ENCODE measurements around the gene SYNJ2BP.
"Not testable (repeated sequence)": the region's sequence is repeated elsewhere in the genome, so short reads cannot be mapped to it uniquely, and the experiment has no call there.

The SYNJ2BP gene

GRCh38 chr14:70416338-70416724 is 559 bp downstream of the SYNJ2BP start:
- Histone ChIP-seq H3K36me3 (ENCODE audit: control insufficient read depth, insufficient read depth, low read length) (no peaks in the 10 kb centered on the region), H3K27me3 (ENCODE audit: insufficient read depth, low read length, poor library complexity) (no peaks in the 10 kb centered on the region), H2BK15ac (replicated peaks; ENCODE audit: low read depth) (no peak overlapping the region), H3K4me2 (ENCODE audit: low read length) (peak overlapping the region; percentile 83), H4K8ac (ENCODE audit: low read depth, low read length) (no peak overlapping the region), H3K4me1 (ENCODE audit: control insufficient read depth, low read depth, low read length) (peaks cover 3% of the 10 kb centered on the region), H3K27ac (ENCODE audit: low read depth, low read length) (no peak overlapping the region), H3K18ac (ENCODE audit: low read length) (no peak overlapping the region), H2AK5ac (ENCODE audit: low read length) (no peak overlapping the region), H3K79me2 (ENCODE audit: control insufficient read depth, insufficient read depth, low read length) (peaks cover 9% of the 10 kb centered on the region), H3K4me3 (ENCODE audit: low read length) (peak overlapping the region; percentile 99), H3K23ac (ENCODE audit: low read length) (no peak overlapping the region), H4K5ac (ENCODE audit: low read length) (no peak overlapping the region), H3K9ac (ENCODE audit: low read length) (peak overlapping the region; percentile 91), H3K56ac (ENCODE audit: low read length) (peak overlapping the region; percentile 97), H2BK5ac (ENCODE audit: low read length) (no peak overlapping the region), H2BK120ac (ENCODE audit: low read depth, low read length) (no peak overlapping the region), H3K4ac (ENCODE audit: low read depth, low read length) (no peak overlapping the region), H3K79me1 (ENCODE audit: low read length) (peaks cover 9% of the 10 kb centered on the region)
- no peak for DNase-seq
- no CpG with 5 or more reads among the region's 9 CpGs for WGBS (ENCODE audit: extremely low coverage, insufficient coverage, low lambda C conversion rate)

- no peak overlapping the region for H2BK15ac ChIP-seq (replicated peaks; ENCODE audit: low read depth)
- H3K23ac ChIP-seq (ENCODE audit: low read length), result no peak overlapping the region
- no peak overlapping the region for H3K4ac ChIP-seq (ENCODE audit: low read depth, low read length)
- no peak overlapping the region for H3K18ac ChIP-seq (ENCODE audit: low read length)
- H3K36me3 ChIP-seq (ENCODE audit: control insufficient read depth, insufficient read depth, low read length), result no peaks in the 10 kb centered on the region
- H2BK5ac ChIP-seq (ENCODE audit: low read length), result no peak overlapping the region
- peaks cover 3% of the 10 kb centered on the region for H3K4me1 ChIP-seq (ENCODE audit: control insufficient read depth, low read depth, low read length)
- peak overlapping the region; percentile 60 for H3K56ac ChIP-seq (ENCODE audit: low read length)
- H4K5ac ChIP-seq (ENCODE audit: low read length), result no peak overlapping the region
- no peak overlapping the region for H3K9ac ChIP-seq (ENCODE audit: low read length)
- H3K27me3 ChIP-seq (ENCODE audit: insufficient read depth, low read length, poor library complexity), result no peaks in the 10 kb centered on the region
- H3K79me1 ChIP-seq (ENCODE audit: low read length), result peaks cover 9% of the 10 kb centered on the region
- H3K27ac ChIP-seq (ENCODE audit: low read depth, low read length), result no peak overlapping the region
- no peak overlapping the region for H3K4me3 ChIP-seq (ENCODE audit: low read length)
- no peak overlapping the region for H4K8ac ChIP-seq (ENCODE audit: low read depth, low read length)
- H2AK5ac ChIP-seq (ENCODE audit: low read length), result no peak overlapping the region
- peaks cover 9% of the 10 kb centered on the region for H3K79me2 ChIP-seq (ENCODE audit: control insufficient read depth, insufficient read depth, low read length)
- no peak overlapping the region for H2BK120ac ChIP-seq (ENCODE audit: low read depth, low read length)
- no peak for DNase-seq
- peak overlapping the region; percentile 34 for H3K4me2 ChIP-seq (ENCODE audit: low read length)
- no CpG with 5 or more reads among the region's 2 CpGs for WGBS (ENCODE audit: extremely low coverage, insufficient coverage, low lambda C conversion rate)
These were observed 1.1 kb downstream of the SYNJ2BP start for GRCh38 chr14:70415788-70416187.

GRCh38 chr14:70407621-70408020 is 9.3 kb downstream of the SYNJ2BP start:
- no peaks in the 10 kb centered on the region for H3K36me3 ChIP-seq (ENCODE audit: control insufficient read depth, insufficient read depth, low read length)
- no peak overlapping the region for H3K27ac ChIP-seq (ENCODE audit: low read depth, low read length)
- no peak overlapping the region for H3K4ac ChIP-seq (ENCODE audit: low read depth, low read length)
- H3K4me3 ChIP-seq (ENCODE audit: low read length), result no peak overlapping the region
- H3K4me2 ChIP-seq (ENCODE audit: low read length), result no peak overlapping the region
- 100% methylated on average over 1 of the region's 4 CpGs for WGBS (ENCODE audit: extremely low coverage, insufficient coverage, low lambda C conversion rate)
- DNase-seq, result no peak
- H3K27me3 ChIP-seq (ENCODE audit: insufficient read depth, low read length, poor library complexity), result no peaks in the 10 kb centered on the region
- H3K18ac ChIP-seq (ENCODE audit: low read length), result no peak overlapping the region
- peaks cover 6% of the 10 kb centered on the region for H3K79me1 ChIP-seq (ENCODE audit: low read length)
- peaks cover 5% of the 10 kb centered on the region for H3K79me2 ChIP-seq (ENCODE audit: control insufficient read depth, insufficient read depth, low read length)
- no peak overlapping the region for H2BK5ac ChIP-seq (ENCODE audit: low read length)
- H3K9ac ChIP-seq (ENCODE audit: low read length), result no peak overlapping the region
- H3K23ac ChIP-seq (ENCODE audit: low read length), result no peak overlapping the region
- no peak overlapping the region for H2BK15ac ChIP-seq (replicated peaks; ENCODE audit: low read depth)
- H3K4me1 ChIP-seq (ENCODE audit: control insufficient read depth, low read depth, low read length), result peaks cover 3% of the 10 kb centered on the region
- no peak overlapping the region for H2AK5ac ChIP-seq (ENCODE audit: low read length)
- H3K56ac ChIP-seq (ENCODE audit: low read length), result no peak overlapping the region
- H4K5ac ChIP-seq (ENCODE audit: low read length), result no peak overlapping the region
- H4K8ac ChIP-seq (ENCODE audit: low read depth, low read length), result no peak overlapping the region
- no peak overlapping the region for H2BK120ac ChIP-seq (ENCODE audit: low read depth, low read length)

- H3K79me2 ChIP-seq (ENCODE audit: control insufficient read depth, insufficient read depth, low read length); H3K4me3 ChIP-seq (ENCODE audit: low read length); H3K36me3 ChIP-seq (ENCODE audit: control insufficient read depth, insufficient read depth, low read length); H3K4ac ChIP-seq (ENCODE audit: low read depth, low read length); H2BK15ac ChIP-seq (replicated peaks; ENCODE audit: low read depth); H2AK5ac ChIP-seq (ENCODE audit: low read length); H2BK120ac ChIP-seq (ENCODE audit: low read depth, low read length); H3K18ac ChIP-seq (ENCODE audit: low read length); H4K8ac ChIP-seq (ENCODE audit: low read depth, low read length); DNase-seq; H2BK5ac ChIP-seq (ENCODE audit: low read length); H3K56ac ChIP-seq (ENCODE audit: low read length); H3K79me1 ChIP-seq (ENCODE audit: low read length); H4K5ac ChIP-seq (ENCODE audit: low read length); H3K4me2 ChIP-seq (ENCODE audit: low read length); H3K23ac ChIP-seq (ENCODE audit: low read length); H3K27me3 ChIP-seq (ENCODE audit: insufficient read depth, low read length, poor library complexity); H3K4me1 ChIP-seq (ENCODE audit: control insufficient read depth, low read depth, low read length); H3K27ac ChIP-seq (ENCODE audit: low read depth, low read length); H3K9ac ChIP-seq (ENCODE audit: low read length): not testable (repeated sequence)
- WGBS (ENCODE audit: extremely low coverage, insufficient coverage, low lambda C conversion rate), result no CpG with 5 or more reads among the region's 4 CpGs
These were observed 10.7 kb downstream of the SYNJ2BP start for GRCh38 chr14:70406216-70406615.

GRCh38 chr14:70403335-70403734 is 13.6 kb downstream of the SYNJ2BP start:
- WGBS (ENCODE audit: extremely low coverage, insufficient coverage, low lambda C conversion rate), result no CpG with 5 or more reads among the region's 4 CpGs
- not testable (repeated sequence) for H3K79me2 ChIP-seq (ENCODE audit: control insufficient read depth, insufficient read depth, low read length); H3K27ac ChIP-seq (ENCODE audit: low read depth, low read length)

GRCh38 chr14:70401643-70402042 is 15.2 kb downstream of the SYNJ2BP start:
- Histone ChIP-seq H3K27me3 (ENCODE audit: insufficient read depth, low read length, poor library complexity) (no peaks in the 10 kb centered on the region), H2AK5ac (ENCODE audit: low read length) (no peak overlapping the region), H3K79me1 (ENCODE audit: low read length) (peaks cover 2% of the 10 kb centered on the region), H4K8ac (ENCODE audit: low read depth, low read length) (no peak overlapping the region), H2BK120ac (ENCODE audit: low read depth, low read length) (no peak overlapping the region), H3K79me2 (ENCODE audit: control insufficient read depth, insufficient read depth, low read length) (peaks cover 3% of the 10 kb centered on the region), H3K4ac (ENCODE audit: low read depth, low read length) (no peak overlapping the region), H3K4me3 (ENCODE audit: low read length) (no peak overlapping the region), H2BK15ac (replicated peaks; ENCODE audit: low read depth) (no peak overlapping the region), H3K36me3 (ENCODE audit: control insufficient read depth, insufficient read depth, low read length) (no peaks in the 10 kb centered on the region), H3K4me2 (ENCODE audit: low read length) (no peak overlapping the region), H3K23ac (ENCODE audit: low read length) (no peak overlapping the region), H3K56ac (ENCODE audit: low read length) (peak overlapping the region; percentile 15), H3K27ac (ENCODE audit: low read depth, low read length) (no peak overlapping the region), H4K5ac (ENCODE audit: low read length) (no peak overlapping the region), H2BK5ac (ENCODE audit: low read length) (no peak overlapping the region), H3K9ac (ENCODE audit: low read length) (no peak overlapping the region), H3K4me1 (ENCODE audit: control insufficient read depth, low read depth, low read length) (no peaks in the 10 kb centered on the region), H3K18ac (ENCODE audit: low read length) (peak overlapping the region; percentile 18)
- WGBS (ENCODE audit: extremely low coverage, insufficient coverage, low lambda C conversion rate), result no CpG with 5 or more reads among the region's 4 CpGs
- no peak for DNase-seq

More at GRCh38 chr14:70403335-70403734, 13.6 kb downstream of the SYNJ2BP start:
- not testable (repeated sequence) for H3K4ac ChIP-seq (ENCODE audit: low read depth, low read length); H3K18ac ChIP-seq (ENCODE audit: low read length); H3K36me3 ChIP-seq (ENCODE audit: control insufficient read depth, insufficient read depth, low read length); H3K4me3 ChIP-seq (ENCODE audit: low read length); H3K4me1 ChIP-seq (ENCODE audit: control insufficient read depth, low read depth, low read length); H3K23ac ChIP-seq (ENCODE audit: low read length); H3K27me3 ChIP-seq (ENCODE audit: insufficient read depth, low read length, poor library complexity); H3K56ac ChIP-seq (ENCODE audit: low read length); H2BK15ac ChIP-seq (replicated peaks; ENCODE audit: low read depth); H3K4me2 ChIP-seq (ENCODE audit: low read length); H2BK5ac ChIP-seq (ENCODE audit: low read length); H2BK120ac ChIP-seq (ENCODE audit: low read depth, low read length); H4K5ac ChIP-seq (ENCODE audit: low read length); H4K8ac ChIP-seq (ENCODE audit: low read depth, low read length); H3K9ac ChIP-seq (ENCODE audit: low read length); H2AK5ac ChIP-seq (ENCODE audit: low read length); H3K79me1 ChIP-seq (ENCODE audit: low read length)
- peak; percentile 85 for DNase-seq

Data from mesendoderm (in vitro differentiated cells).